H1 (cell line): ENCODE measurements around the gene DCDC1. TPM values are rescaled to one million over a fixed set of nuclear protein-coding genes. Genes with fewer than 3 reads are reported as not detected.

Experiments
- CTCF ChIA-PET: fragments of 300-600 bp; sonication (Branson Sonifier 250); formaldehyde crosslinking; loops from one replicate; lab custom pipeline; 2021; ENCODE audit not compliant: partially characterized antibody; lab: Charles Lee
- POLR2A ChIA-PET: fragments of 300-600 bp; sonication (Branson Sonifier 250); formaldehyde crosslinking; loops from one replicate; lab custom pipeline; 2021; ENCODE audit warnings: inconsistent platforms; ENCODE audit not compliant: partially characterized antibody; lab: Charles Lee
- DNase-seq, 2 experiments: peaks; one replicate each; pipeline versions ENCODE4 v3.0.0 to v3.0.0-alpha.2; 2010 to 2022; ENCODE audit warnings: low spot score in 2 of 2, low read depth in 1 of 2, mixed read lengths in 1 of 2
- FAIRE-seq: peaks from 2 replicates; lab custom pipeline; 2011; peaks lifted over from hg19 to GRCh38; lab: Jason Lieb, UNC
- H2AFZ ChIP-seq: 2 replicates; pipeline ENCODE4 v1.8.1; 2012; ENCODE audit warnings: low read length, inconsistent platforms
- H2AK5ac ChIP-seq: 2 replicates; pipeline ENCODE4 v1.6.1; 2013; ENCODE audit warnings: low read depth, low read length
- H2BK120ac ChIP-seq: replicated peaks from 2 replicates; pipeline ENCODE3; 2013; ENCODE audit warnings: low read depth, low read length, inconsistent platforms
- H2BK12ac ChIP-seq: 2 replicates; pipeline ENCODE4 v1.6.1; 2013; ENCODE audit warnings: low read depth, low read length
- H2BK15ac ChIP-seq: 2 replicates; pipeline ENCODE4 v1.6.1; 2013; ENCODE audit warnings: low read length
- H2BK20ac ChIP-seq: 2 replicates; pipeline ENCODE4 v1.6.1; 2013; ENCODE audit warnings: low read length
- H2BK5ac ChIP-seq: 2 replicates; pipeline ENCODE4 v1.6.1; 2013; ENCODE audit warnings: low read depth, low read length
- H3K14ac ChIP-seq: 2 replicates; pipeline ENCODE4 v1.6.1; 2013; ENCODE audit warnings: inconsistent platforms; ENCODE audit not compliant: insufficient read length
- H3K18ac ChIP-seq: 2 replicates; pipeline ENCODE4 v1.6.1; 2013; ENCODE audit warnings: low read length; ENCODE audit errors: extremely low read depth
- H3K23ac ChIP-seq: 2 replicates; pipeline ENCODE4 v1.6.1; 2013; ENCODE audit warnings: inconsistent platforms; ENCODE audit not compliant: insufficient read length
- H3K23me2 ChIP-seq: 2 replicates; pipeline ENCODE4 v1.6.1; 2013; ENCODE audit warnings: low read depth, low read length
- H3K27ac ChIP-seq: 2 replicates; pipeline ENCODE4 v1.6.1; 2011; ENCODE audit warnings: low read depth, low read length, inconsistent platforms
- H3K27me3 ChIP-seq, 4 experiments: replicated peaks in 1 of 4; 1 replicate in 1 of 4; 2 replicates in 3 of 4; pipeline versions ENCODE4 v1.6.1 to v1.8.1; 2011 to 2013; ENCODE audit warnings: low read length in 3 of 4, mild to moderate bottlenecking in 3 of 4, inconsistent platforms in 2 of 4, mixed read lengths in 2 of 4, moderate library complexity in 1 of 4; ENCODE audit not compliant: control insufficient read depth in 3 of 4, insufficient read depth in 3 of 4; ENCODE audit errors: extremely low read depth in 1 of 4
- H3K36me3 ChIP-seq, 4 experiments: 2 replicates each; pipeline versions ENCODE4 v1.6.1 to v1.8.1; 2011 to 2013; ENCODE audit warnings: mild to moderate bottlenecking in 4 of 4, low read length in 3 of 4, moderate library complexity in 2 of 4, control low read depth in 1 of 4, inconsistent platforms in 1 of 4; ENCODE audit not compliant: insufficient read depth in 4 of 4, control insufficient read depth in 2 of 4
- H3K4ac ChIP-seq: replicated peaks from 2 replicates; pipeline ENCODE3; 2013; ENCODE audit warnings: low read length, low read depth, mixed read lengths, inconsistent platforms; ENCODE audit not compliant: insufficient read length
- H3K4me1 ChIP-seq, 4 experiments: replicated peaks in 1 of 4; 1 replicate in 1 of 4; 2 replicates in 3 of 4; pipeline versions ENCODE4 v1.6.1 to v1.8.1; 2011 to 2013; ENCODE audit warnings: low read length in 3 of 4, inconsistent platforms in 2 of 4, mixed read lengths in 1 of 4; ENCODE audit not compliant: insufficient read depth in 4 of 4, control insufficient read depth in 3 of 4
- H3K4me2 ChIP-seq, 2 experiments: 2 replicates each; pipeline versions ENCODE4 v1.6.1 to v1.8.1; 2011 to 2013; ENCODE audit warnings: low read depth in 2 of 2, low read length in 2 of 2, control low read depth in 1 of 2, inconsistent platforms in 1 of 2, mild to moderate bottlenecking in 1 of 2; ENCODE audit not compliant: insufficient read depth in 1 of 2
- H3K4me3 ChIP-seq, 4 experiments: fragments of 200-600, 300-600 bp in 1 of 4; sonication (generic), shearing (Covaris generic), sonication (Bioruptor Twin) in 1 of 4; 2 replicates each; pipeline versions ENCODE4 v1.5.1 to v1.8.1; 2011 to 2016; ENCODE audit warnings: low read length in 4 of 4, low read depth in 3 of 4, control low read depth in 2 of 4, inconsistent platforms in 2 of 4, mild to moderate bottlenecking in 2 of 4, mixed read lengths in 1 of 4, moderate library complexity in 1 of 4; ENCODE audit not compliant: insufficient read depth in 2 of 4; ENCODE audit errors: extremely low read depth in 1 of 4
- H3K56ac ChIP-seq: replicated peaks from 2 replicates; pipeline ENCODE3; 2013; ENCODE audit warnings: low read depth, mild to moderate bottlenecking, mixed read lengths, low read length, inconsistent platforms; ENCODE audit not compliant: insufficient read length
- H3K79me1 ChIP-seq: 2 replicates; pipeline ENCODE4 v1.6.1; 2013; ENCODE audit warnings: low read depth, low read length, control low read depth
- H3K79me2 ChIP-seq, 2 experiments: 2 replicates each; pipeline versions ENCODE4 v1.6.1 to v1.8.1; 2012 to 2013; ENCODE audit warnings: low read length in 2 of 2, mild to moderate bottlenecking in 2 of 2, inconsistent platforms in 1 of 2; ENCODE audit not compliant: insufficient read depth in 2 of 2, control insufficient read depth in 1 of 2
- H3K9ac ChIP-seq, 4 experiments: replicated peaks in 1 of 4; 1 replicate in 1 of 4; 2 replicates in 3 of 4; pipeline versions ENCODE4 v1.6.1 to v1.8.1; 2011 to 2013; ENCODE audit warnings: low read depth in 3 of 4, low read length in 3 of 4, control low read depth in 2 of 4, mild to moderate bottlenecking in 2 of 4, moderate library complexity in 2 of 4, inconsistent platforms in 1 of 4; ENCODE audit errors: extremely low read depth in 1 of 4
- H3K9me3 ChIP-seq, 2 experiments: 2 replicates each; pipeline versions ENCODE4 v1.6.1 to v1.8.1; 2012 to 2013; ENCODE audit warnings: mild to moderate bottlenecking in 2 of 2, moderate library complexity in 2 of 2, control low read depth in 1 of 2, inconsistent platforms in 1 of 2, low read depth in 1 of 2, low read length in 1 of 2, mixed read lengths in 1 of 2; ENCODE audit not compliant: insufficient read depth in 2 of 2
- H4K20me1 ChIP-seq, 2 experiments: replicated peaks in 1 of 2; 2 replicates each; pipeline versions ENCODE3 to v1.8.1; 2011 to 2013; ENCODE audit warnings: inconsistent platforms in 2 of 2, low read length in 2 of 2, mild to moderate bottlenecking in 1 of 2; ENCODE audit not compliant: insufficient read depth in 2 of 2, control insufficient read depth in 1 of 2
- H4K5ac ChIP-seq: 2 replicates; pipeline ENCODE4 v1.6.1; 2013; ENCODE audit warnings: low read length, low read depth, mixed read lengths, inconsistent platforms; ENCODE audit not compliant: insufficient read length
- H4K8ac ChIP-seq: 2 replicates; pipeline ENCODE4 v1.8.0; 2013; ENCODE audit warnings: mild to moderate bottlenecking, moderate library complexity, low read length, inconsistent platforms; ENCODE audit not compliant: insufficient read depth; ENCODE audit errors: extremely low read depth
- H4K91ac ChIP-seq: replicated peaks from 2 replicates; pipeline ENCODE3; 2013; ENCODE audit warnings: low read length, mixed read lengths, inconsistent platforms; ENCODE audit not compliant: insufficient read length
- ASH2L ChIP-seq: fragments of 200-600, 300-600 bp; sonication (generic); IDR thresholded peaks from one replicate; pipeline ENCODE4 v1.7.1; 2017; ENCODE audit warnings: low read length
- BCL11A ChIP-seq, 2 experiments: IDR thresholded peaks; one replicate each; pipeline ENCODE4 v1.6.1; 2011; ENCODE audit warnings: low read depth in 2 of 2, low read length in 2 of 2, mild to moderate bottlenecking in 2 of 2
- CTCF ChIP-seq, 3 experiments: IDR thresholded peaks; 1 replicate in 2 of 3; 2 replicates in 1 of 3; pipeline versions ENCODE4 v1.5.1 to v1.6.1; 2011; ENCODE audit warnings: low read length in 3 of 3, mild to moderate bottlenecking in 3 of 3, inconsistent platforms in 2 of 3, low read depth in 1 of 3, moderate library complexity in 1 of 3; ENCODE audit not compliant: insufficient read depth in 1 of 3; ENCODE audit errors: control extremely low read depth in 1 of 3
- EGR1 ChIP-seq: IDR thresholded peaks from 2 replicates; pipeline ENCODE4 v1.6.1; 2011; ENCODE audit warnings: low read depth, low read length, borderline replicate concordance
- PHF8 ChIP-seq: fragments of 200-600 bp; sonication (generic); conservative IDR thresholded peaks from 2 replicates; pipeline ENCODE4 v1.7.1; 2012; ENCODE audit warnings: low read depth, mild to moderate bottlenecking, inconsistent platforms, low read length, moderate library complexity
- RAD21 ChIP-seq, 2 experiments: IDR thresholded peaks in 1 of 2; conservative IDR thresholded peaks in 1 of 2; 2 replicates each; pipeline ENCODE4 v1.6.1; 2011; ENCODE audit warnings: low read depth in 2 of 2, low read length in 2 of 2, improper control_type of control experiment in 1 of 2, inconsistent platforms in 1 of 2, mild to moderate bottlenecking in 1 of 2, moderate library complexity in 1 of 2
- RBBP5 ChIP-seq: IDR thresholded peaks from 2 replicates; pipeline ENCODE4 v1.7.1; 2012; ENCODE audit warnings: low read depth, mild to moderate bottlenecking, inconsistent platforms, low read length, moderate library complexity, borderline replicate concordance
- WGBS, 2 experiments: shearing (Covaris generic) in 1 of 2; methylation state at CpG; one replicate each; pipeline versions ENCODE4 v1.1.6 to v1.1.7; 2013 to 2015; ENCODE audit warnings: low lambda C conversion rate in 2 of 2, mixed read lengths in 2 of 2, inconsistent platforms in 1 of 2, low coverage in 1 of 2, missing lambda C conversion rate in 1 of 2; ENCODE audit not compliant: insufficient replicate concordance in 2 of 2, insufficient coverage in 1 of 2, insufficient read length in 1 of 2; ENCODE audit errors: extremely low coverage in 1 of 2, missing lambda C conversion rate in 1 of 2; 5-methylcytosine and 5-hydroxymethylcytosine counted together
- polyA plus RNA-seq, 7 experiments: library from polyadenylated mRNA; depleted of rRNA in 3 of 7; stranded (reverse) in 5 of 7; unstranded in 2 of 7; fragments of >200 nt in 5 of 7; fragments of 200-250 nt in 2 of 7; gene quantifications; 1 replicate in 5 of 7; 2 replicates in 1 of 7; 4 replicates in 1 of 7; pipeline versions ENCODE4 v1.2.1 to v1.2.3, GENCODE V29; 2011 to 2013; ENCODE audit warnings: missing spikeins in 2 of 7, mixed read lengths in 2 of 7
- total RNA-seq: library from RNA; stranded (reverse); fragmentation: NEBNext Ultra II Directional; extraction: Animal tissue kit (Norgen Biotek cat#: 25700); gene quantifications from 2 replicates; pipeline ENCODE4 v1.2.1, GENCODE V29; 2021

Gene DCDC1
- total and polyA plus RNA-seq, 2 of the 8 experiments (the other 6 are each of a cell fraction or from before 2014, with no cell fraction given) = 0.15 to 0.56 TPM

GRCh38 chr11:30960387-30960992, 409.0 kb downstream of the DCDC1 start:
- DNase-seq (no peak), FAIRE-seq (peak; percentile 68)
- no peak overlapping the region for H3K18ac ChIP-seq
- H3K9me3 ChIP-seq = no peaks in the 10 kb centered on the region
- TF ChIP-seq RAD21 (IDR thresholded peaks at IDR 0.05 in 1 of 2, conservative IDR thresholded peaks at IDR 0.05 in 1 of 2; ENCODE audit: low read depth in 2 of 2, low read length in 2 of 2) = peak; percentile 93 to 94
- TF ChIP-seq PHF8 = no peak
- TF ChIP-seq CTCF (IDR thresholded peaks at IDR 0.05; ENCODE audit: control extremely low read depth in 1 of 3, insufficient read depth in 1 of 3, low read depth in 1 of 3, low read length in 3 of 3) = peak in 2 of 3 experiments; percentile 72 to 75; a peak in 3 of 4 replicates
- TF ChIP-seq BCL11A (IDR thresholded peaks at IDR 0.05; ENCODE audit: low read depth in 2 of 2, low read length in 2 of 2) = no peak
- TF ChIP-seq RBBP5 = no peak
- TF ChIP-seq EGR1 = no peak
- no peak for TF ChIP-seq ASH2L
- H3K79me2 ChIP-seq = no peaks in the 10 kb centered on the region
- H3K23me2 ChIP-seq = no peaks in the 10 kb centered on the region
- H3K27ac ChIP-seq = no peak overlapping the region
- no peak overlapping the region for H2BK15ac ChIP-seq
- no peak overlapping the region for H3K4ac ChIP-seq
- no peak overlapping the region for H3K14ac ChIP-seq
- ChIA-PET CTCF (interaction anchor here (0.6 to 7.0 kb wide), 31 partner anchors 9 to 1013 kb away, joined by 3 to 77 read pairs (median 4); no protein-coding TSS in a partner anchor), POLR2A (no interaction called here)
- H4K20me1 ChIP-seq = no peaks in the 10 kb centered on the region
- no peak overlapping the region for H4K91ac ChIP-seq
- no peak overlapping the region for H3K4me2 ChIP-seq
- H3K9ac ChIP-seq = no peak overlapping the region
- no peak overlapping the region for H3K56ac ChIP-seq
- no peak overlapping the region for H3K23ac ChIP-seq
- H2BK5ac ChIP-seq = no peak overlapping the region
- H3K4me3 ChIP-seq = no peak overlapping the region
- H2AFZ ChIP-seq = no peak overlapping the region
- no peak overlapping the region for H4K8ac ChIP-seq
- H3K4me1 ChIP-seq = no peaks in the 10 kb centered on the region
- H2AK5ac ChIP-seq = no peak overlapping the region
- no peaks in the 10 kb centered on the region for H3K79me1 ChIP-seq
- H4K5ac ChIP-seq = no peak overlapping the region
- no peaks in the 10 kb centered on the region for H3K36me3 ChIP-seq
- H3K27me3 ChIP-seq = no peaks in the 10 kb centered on the region
- 16% methylated on average over 2 of the region's 2 CpGs; no CpG with 5 or more reads in 1 of the 2 experiments for WGBS, 2 experiments
- H2BK20ac ChIP-seq = no peak overlapping the region
- H2BK12ac ChIP-seq = no peak overlapping the region
- H2BK120ac ChIP-seq = no peak overlapping the region
